Measurements from ENCODE around the gene NEDD9.

The NEDD9 gene

DNA sequence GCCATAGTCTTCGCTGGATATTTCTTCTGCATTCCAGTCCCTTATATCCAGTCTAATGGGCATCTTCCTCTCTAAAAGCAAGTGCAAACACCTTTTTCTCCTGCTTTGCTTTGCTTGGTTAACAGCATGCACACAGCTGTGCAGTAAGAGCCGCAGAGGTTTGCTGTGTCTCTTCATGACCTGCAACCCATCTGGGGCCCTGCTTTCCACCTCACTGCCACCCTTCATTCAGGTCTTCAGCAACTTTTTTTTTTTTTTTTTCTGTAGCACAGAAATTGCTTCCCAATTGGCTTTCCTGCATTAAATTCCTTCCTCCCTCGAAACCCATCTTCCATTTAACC is 14.4 kb downstream of the NEDD9 start:
- peaks cover 10% of the 10 kb centered on the region for H3K4me1 ChIP-seq (ENCODE audit: insufficient read depth, low read length, poor library complexity, severe bottlenecking)
- no peaks in the 10 kb centered on the region for H3K79me2 ChIP-seq (ENCODE audit: insufficient read depth, low read length)

DNA sequence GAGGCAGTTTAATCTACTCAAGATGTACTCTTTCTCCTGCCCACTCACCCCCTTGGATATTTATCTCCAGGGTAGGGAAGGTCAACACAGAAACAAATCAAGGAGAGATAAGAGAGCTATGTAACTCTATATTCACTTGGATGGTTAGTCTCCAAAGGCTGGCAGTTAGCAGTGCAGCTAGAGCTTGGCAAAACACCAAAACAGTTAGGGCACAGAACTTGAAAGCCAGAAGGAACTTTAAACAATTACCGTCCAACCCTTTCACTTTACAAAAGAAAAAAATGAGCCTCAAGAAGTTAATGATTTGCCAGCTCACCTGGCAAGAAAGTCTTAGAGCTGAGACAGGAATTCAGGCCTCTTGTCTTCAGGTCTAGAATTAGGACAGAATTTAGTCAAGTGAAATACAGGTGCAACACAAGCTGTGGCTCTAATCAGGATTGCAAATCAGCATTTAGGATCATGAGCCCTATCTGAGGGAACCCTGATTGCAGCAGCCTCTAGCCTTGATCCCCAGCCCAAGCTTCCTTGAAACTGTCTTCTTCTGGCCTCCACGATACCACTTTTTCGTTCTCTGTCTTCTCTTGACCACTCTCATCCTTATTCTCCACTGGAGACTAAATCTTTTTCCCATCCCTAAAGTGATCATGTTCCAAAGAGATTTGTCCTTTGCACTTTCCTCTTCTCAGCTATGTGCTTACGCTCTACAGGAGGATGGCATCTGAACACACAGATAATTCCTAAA is 14.9 kb downstream of the NEDD9 start:
- no peaks in the 10 kb centered on the region for H3K79me2 ChIP-seq (ENCODE audit: insufficient read depth, low read length)
- no peaks in the 10 kb centered on the region for H3K9me2 ChIP-seq (replicated peaks; ENCODE audit: low read depth, low read length)
- no peaks in the 10 kb centered on the region for H3K36me3 ChIP-seq (ENCODE audit: insufficient read depth, low read length)
- H3K9ac ChIP-seq (ENCODE audit: low read depth, low read length, poor library complexity, severe bottlenecking), result no peak overlapping the region
- H3K9me3 ChIP-seq (ENCODE audit: insufficient read depth, low read depth, low read length), result no peaks in the 10 kb centered on the region
- no peaks in the 10 kb centered on the region for H3F3A ChIP-seq (ENCODE audit: low read depth)
- TF ChIP-seq, protein P1, sequence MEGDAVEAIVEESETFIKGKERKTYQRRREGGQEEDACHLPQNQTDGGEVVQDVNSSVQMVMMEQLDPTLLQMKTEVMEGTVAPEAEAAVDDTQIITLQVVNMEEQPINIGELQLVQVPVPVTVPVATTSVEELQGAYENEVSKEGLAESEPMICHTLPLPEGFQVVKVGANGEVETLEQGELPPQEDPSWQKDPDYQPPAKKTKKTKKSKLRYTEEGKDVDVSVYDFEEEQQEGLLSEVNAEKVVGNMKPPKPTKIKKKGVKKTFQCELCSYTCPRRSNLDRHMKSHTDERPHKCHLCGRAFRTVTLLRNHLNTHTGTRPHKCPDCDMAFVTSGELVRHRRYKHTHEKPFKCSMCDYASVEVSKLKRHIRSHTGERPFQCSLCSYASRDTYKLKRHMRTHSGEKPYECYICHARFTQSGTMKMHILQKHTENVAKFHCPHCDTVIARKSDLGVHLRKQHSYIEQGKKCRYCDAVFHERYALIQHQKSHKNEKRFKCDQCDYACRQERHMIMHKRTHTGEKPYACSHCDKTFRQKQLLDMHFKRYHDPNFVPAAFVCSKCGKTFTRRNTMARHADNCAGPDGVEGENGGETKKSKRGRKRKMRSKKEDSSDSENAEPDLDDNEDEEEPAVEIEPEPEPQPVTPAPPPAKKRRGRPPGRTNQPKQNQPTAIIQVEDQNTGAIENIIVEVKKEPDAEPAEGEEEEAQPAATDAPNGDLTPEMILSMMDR (conservative IDR thresholded peaks at IDR 0.05; ENCODE audit: low read length), result no peak
- H3K27me3 ChIP-seq (ENCODE audit: insufficient read depth, low read length, poor library complexity, severe bottlenecking), result no peaks in the 10 kb centered on the region
- no peak overlapping the region for H2AFZ ChIP-seq (ENCODE audit: low read length)
- H3K4me1 ChIP-seq (ENCODE audit: insufficient read depth, low read length, poor library complexity, severe bottlenecking), result peaks cover 5% of the 10 kb centered on the region
- H3K4me2 ChIP-seq (ENCODE audit: low read depth, low read length, poor library complexity, severe bottlenecking), result no peak overlapping the region
- H4K20me1 ChIP-seq (ENCODE audit: insufficient read depth, low read length, poor library complexity, severe bottlenecking), result no peaks in the 10 kb centered on the region
- H3K4me3 ChIP-seq (ENCODE audit: low read length, poor library complexity, severe bottlenecking), result no peak overlapping the region

More for the DNA sequence above, 14.4 kb downstream of the NEDD9 start:
- no peak for TF ChIP-seq EZH2phosphoT487 (IDR thresholded peaks at IDR 0.05; ENCODE audit: borderline replicate concordance)
- TF ChIP-seq, protein P1 (conservative IDR thresholded peaks at IDR 0.05; ENCODE audit: low read length), result no peak
- Histone ChIP-seq H2AFZ (ENCODE audit: low read length) (no peak overlapping the region), H3K9me3 (ENCODE audit: insufficient read depth, low read depth, low read length) (no peaks in the 10 kb centered on the region), H3K36me3 (ENCODE audit: insufficient read depth, low read length) (no peaks in the 10 kb centered on the region), H4K20me1 (ENCODE audit: insufficient read depth, low read length, poor library complexity, severe bottlenecking) (no peaks in the 10 kb centered on the region), H3K27me3 (ENCODE audit: insufficient read depth, low read length, poor library complexity, severe bottlenecking) (no peaks in the 10 kb centered on the region), H3K4me2 (ENCODE audit: low read depth, low read length, poor library complexity, severe bottlenecking) (no peak overlapping the region), H3K9ac (ENCODE audit: low read depth, low read length, poor library complexity, severe bottlenecking) (no peak overlapping the region), H3K9me2 (replicated peaks; ENCODE audit: low read depth, low read length) (no peaks in the 10 kb centered on the region), H3F3A (ENCODE audit: low read depth) (no peaks in the 10 kb centered on the region), H3K4me3 (ENCODE audit: low read length, poor library complexity, severe bottlenecking) (no peak overlapping the region)

DNA sequence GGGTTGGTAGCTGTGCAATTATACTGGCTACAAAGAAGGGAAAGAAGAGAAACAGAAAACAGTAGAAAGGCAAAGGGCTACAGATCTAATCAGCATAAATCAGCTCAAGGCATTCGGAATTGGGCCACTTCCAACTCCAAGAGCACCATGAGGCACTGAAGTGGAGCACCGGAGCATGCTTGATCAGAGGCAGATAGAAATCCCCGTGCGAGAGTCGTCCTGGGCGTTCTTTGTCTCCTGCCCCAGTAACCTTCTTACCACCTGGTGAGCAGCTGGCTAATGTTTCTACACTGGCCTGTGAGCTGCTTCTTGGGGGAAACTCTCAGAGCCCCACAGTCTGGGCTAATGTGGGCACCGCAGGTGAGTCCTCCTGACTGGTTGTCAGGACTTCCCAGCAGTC is 16.7 kb downstream of the NEDD9 start:
- no peaks in the 10 kb centered on the region for H3K27me3 ChIP-seq (ENCODE audit: insufficient read depth, low read length, poor library complexity, severe bottlenecking)
- no peaks in the 10 kb centered on the region for H3K9me3 ChIP-seq (ENCODE audit: insufficient read depth, low read depth, low read length)
- H3K4me1 ChIP-seq (ENCODE audit: insufficient read depth, low read length, poor library complexity, severe bottlenecking), result peaks cover 18% of the 10 kb centered on the region
- TF ChIP-seq EZH2phosphoT487 (IDR thresholded peaks at IDR 0.05; ENCODE audit: borderline replicate concordance), result no peak
- TF ChIP-seq, protein P1 (conservative IDR thresholded peaks at IDR 0.05; ENCODE audit: low read length), result no peak
- H4K20me1 ChIP-seq (ENCODE audit: insufficient read depth, low read length, poor library complexity, severe bottlenecking), result no peaks in the 10 kb centered on the region
- H3F3A ChIP-seq (ENCODE audit: low read depth), result no peaks in the 10 kb centered on the region
- H2AFZ ChIP-seq (ENCODE audit: low read length), result no peak overlapping the region
- H3K79me2 ChIP-seq (ENCODE audit: insufficient read depth, low read length), result no peaks in the 10 kb centered on the region
- H3K9me2 ChIP-seq (replicated peaks; ENCODE audit: low read depth, low read length), result no peaks in the 10 kb centered on the region
- no peak overlapping the region for H3K4me2 ChIP-seq (ENCODE audit: low read depth, low read length, poor library complexity, severe bottlenecking)
- no peak overlapping the region for H3K4me3 ChIP-seq (ENCODE audit: low read length, poor library complexity, severe bottlenecking)
- H3K36me3 ChIP-seq (ENCODE audit: insufficient read depth, low read length), result no peaks in the 10 kb centered on the region
- H3K9ac ChIP-seq (ENCODE audit: low read depth, low read length, poor library complexity, severe bottlenecking), result no peak overlapping the region
